GM21528 (cell line): ENCODE data around the gene CTU1.
"Not testable (repeated sequence)": the region's sequence is repeated elsewhere in the genome, so short reads cannot be mapped to it uniquely, and the experiment has no call there.

Source experiments
- ATAC-seq: cut with Tn5 transposase; IDR thresholded peaks from one replicate; pipeline ENCODE4 v1.9.1; 2021; ENCODE audit warnings: mild to moderate bottlenecking, moderate library complexity; ENCODE audit not compliant: unreplicated experiment, low FRiP score

CTU1 gene

DNA sequence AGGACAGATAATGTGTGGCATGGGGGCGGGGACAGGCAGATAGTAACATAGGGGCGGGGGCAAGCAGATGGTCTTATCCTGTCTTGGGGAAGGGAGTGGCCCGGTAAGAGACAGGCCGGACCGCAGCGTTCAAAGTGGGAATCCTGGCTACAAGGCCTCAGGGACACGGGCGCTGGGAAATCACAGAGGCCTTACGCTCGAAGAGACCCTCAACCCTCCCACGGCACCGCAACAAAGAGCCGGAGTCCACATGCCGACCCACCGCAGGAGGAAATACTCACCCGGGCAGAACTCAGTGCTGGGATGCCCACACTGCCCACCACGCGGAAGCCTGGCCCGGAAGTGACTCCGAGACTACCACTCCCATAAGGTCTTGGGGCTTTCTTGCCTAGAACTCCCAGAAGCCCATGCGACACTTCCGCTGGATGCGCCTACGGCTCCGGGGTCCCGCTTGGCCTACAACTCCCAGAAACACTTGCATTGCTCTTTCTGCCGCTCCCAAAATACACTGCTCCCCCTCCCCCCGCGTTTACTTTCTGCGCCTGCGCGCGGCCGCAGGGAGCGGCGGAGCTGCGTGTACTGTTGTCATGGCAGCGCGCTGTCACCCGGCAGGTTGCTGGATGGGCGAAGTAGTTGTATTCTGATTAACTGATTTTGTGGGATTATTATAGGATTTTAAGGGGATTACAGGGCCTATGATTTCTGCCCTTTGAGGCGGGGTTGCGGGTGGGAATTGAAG lies at the start of gene CTU1:
Gene CTU1 (minus strand): TSS at position 344 of the 739 bp plus-strand sequence. CDS start 3,840 bp downstream, outside the sequence.
- ATAC-seq = peak; percentile 90

DNA sequence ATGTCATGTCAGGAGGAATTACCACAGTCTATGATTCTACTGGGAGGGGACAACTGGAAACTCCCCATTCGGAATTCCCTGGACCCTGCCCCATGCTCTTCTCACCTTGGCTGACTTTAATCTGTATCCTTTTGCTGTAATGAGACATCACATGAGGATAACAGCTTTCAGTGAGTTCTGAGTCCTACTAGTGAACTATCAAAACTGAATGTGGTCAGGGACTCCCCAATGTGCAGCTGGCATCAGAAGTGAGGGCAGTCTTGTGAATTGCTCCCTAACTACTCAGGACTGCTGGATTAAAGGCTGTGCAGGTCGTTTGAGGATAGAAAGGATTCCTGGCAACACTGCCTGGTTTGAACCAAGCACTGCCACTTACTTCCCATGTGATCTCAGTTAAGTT lies 49.1 kb upstream of the CTU1 start:
- no peak for ATAC-seq

DNA sequence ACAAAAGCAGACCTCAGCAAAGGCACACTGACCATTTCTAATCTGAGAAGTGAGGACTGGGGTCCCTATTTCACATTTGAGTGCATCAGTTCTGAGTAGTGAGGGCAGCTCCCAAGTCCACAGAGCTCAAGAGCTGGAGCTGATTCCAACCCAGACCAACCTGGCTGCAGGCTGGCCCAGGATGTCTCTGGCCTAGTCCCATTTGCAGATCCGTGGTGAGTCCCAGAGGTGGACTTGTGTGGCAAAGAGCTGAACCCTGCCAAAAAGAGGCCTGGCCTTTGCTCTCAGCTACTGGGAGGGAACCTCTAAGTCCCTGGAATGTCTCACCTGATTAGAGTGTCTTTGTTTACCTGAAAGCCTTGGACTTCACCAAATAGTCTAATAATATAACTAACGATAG lies 48.5 kb upstream of the CTU1 start:
- no peak for ATAC-seq

DNA sequence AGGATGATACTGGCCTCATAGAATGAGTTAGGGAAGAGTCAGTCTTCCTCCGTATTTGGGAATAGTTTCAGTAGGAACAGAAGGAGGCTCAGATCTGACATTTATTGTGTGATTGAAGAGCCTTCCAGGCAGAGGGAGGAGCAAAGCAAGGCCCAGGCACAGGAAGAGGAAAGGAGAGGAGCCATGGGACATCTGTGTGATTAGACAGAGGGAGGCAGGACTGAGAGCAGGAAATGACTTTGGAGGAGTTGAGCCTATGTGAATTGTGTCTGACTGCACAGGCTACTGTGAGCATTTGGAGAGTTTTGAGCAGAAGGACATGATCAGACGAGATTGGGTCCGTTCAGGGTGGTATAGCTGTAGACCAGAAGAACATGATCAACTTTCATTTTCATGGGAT lies 42.4 kb upstream of the CTU1 start:
- no peak for ATAC-seq

DNA sequence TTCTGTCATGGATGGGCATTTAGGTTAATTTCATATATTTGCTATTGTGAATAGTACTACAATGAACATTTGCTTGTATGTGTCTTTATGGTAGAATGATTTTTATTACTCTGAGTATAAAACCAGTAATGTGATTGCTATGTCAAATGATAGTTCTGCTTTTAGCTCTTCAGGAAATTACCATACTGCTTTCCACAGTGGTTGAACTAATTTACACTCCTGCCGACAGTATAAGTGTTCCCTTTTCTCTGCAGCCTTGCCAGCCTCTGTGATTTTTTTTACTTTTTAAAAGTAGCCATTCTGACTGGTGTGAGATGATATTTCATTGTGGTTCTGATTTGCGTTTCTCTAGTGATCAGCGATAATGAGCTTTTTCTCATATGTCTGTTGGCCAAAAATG lies 40.4 kb upstream of the CTU1 start:
- no peak for ATAC-seq

DNA sequence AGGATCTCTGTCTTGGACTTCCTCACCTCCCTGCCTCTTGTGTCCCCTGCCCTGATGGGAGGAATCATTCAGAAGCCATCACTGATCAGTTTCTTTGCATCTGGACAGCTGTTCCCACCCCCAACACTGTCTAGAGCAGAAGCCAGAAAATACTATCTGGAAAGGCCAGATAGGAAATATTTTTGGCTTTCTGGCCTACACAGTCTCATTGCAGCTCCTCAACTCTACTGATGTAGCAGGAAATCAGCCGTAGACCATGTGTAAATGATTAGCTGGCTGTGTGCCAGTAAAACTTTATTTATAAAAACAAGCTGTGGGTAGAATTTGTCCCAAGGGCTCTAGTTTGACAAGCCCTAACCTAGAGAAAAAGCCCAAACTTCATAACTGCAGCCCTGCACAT lies 39.5 kb upstream of the CTU1 start:
- ATAC-seq = no peak

DNA sequence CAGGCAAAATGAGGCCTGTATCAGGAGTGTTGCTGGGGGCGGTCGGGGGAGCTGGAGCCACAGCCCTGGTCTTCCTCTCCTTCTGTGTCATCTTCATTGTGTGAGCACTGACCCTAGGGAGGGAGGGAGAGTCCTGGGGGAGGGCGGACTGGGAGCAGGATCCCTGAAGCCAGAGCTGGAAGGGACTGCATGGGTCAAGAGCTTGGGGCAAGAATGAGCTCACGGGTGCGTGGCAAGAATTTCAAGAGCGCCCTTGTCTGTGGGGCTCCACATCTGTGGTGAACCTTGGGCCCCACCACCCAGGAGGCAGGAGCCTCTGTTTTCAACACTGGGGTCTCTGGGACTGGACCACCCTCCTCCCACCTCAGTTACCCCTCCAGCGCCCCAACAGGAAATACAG lies 38.5 kb upstream of the CTU1 start:
- ATAC-seq = no peak

DNA sequence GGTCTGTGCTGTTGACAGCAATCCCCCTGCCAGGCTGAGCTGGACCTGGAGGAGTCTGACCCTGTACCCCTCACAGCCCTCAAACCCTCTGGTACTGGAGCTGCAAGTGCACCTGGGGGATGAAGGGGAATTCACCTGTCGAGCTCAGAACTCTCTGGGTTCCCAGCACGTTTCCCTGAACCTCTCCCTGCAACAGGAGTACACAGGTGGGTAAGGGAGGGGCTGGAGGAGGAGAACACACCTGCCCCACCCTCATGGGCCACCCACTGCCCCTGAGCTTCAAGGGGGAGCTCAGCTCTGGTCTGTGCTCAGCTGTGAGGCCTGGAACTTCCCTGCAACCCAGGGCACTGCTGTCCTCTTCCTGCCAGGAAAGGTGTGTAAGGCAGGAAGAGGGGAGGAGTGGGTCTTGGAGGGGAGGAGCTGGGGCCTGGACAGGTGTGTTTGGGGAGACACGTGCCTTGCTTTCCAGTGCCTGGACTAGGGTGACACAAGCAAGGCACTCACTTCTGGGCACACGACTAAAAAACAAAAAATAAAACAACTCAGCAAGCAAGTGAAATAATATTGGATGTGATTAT lies 37.8 kb upstream of the CTU1 start:
- ATAC-seq = no peak

DNA sequence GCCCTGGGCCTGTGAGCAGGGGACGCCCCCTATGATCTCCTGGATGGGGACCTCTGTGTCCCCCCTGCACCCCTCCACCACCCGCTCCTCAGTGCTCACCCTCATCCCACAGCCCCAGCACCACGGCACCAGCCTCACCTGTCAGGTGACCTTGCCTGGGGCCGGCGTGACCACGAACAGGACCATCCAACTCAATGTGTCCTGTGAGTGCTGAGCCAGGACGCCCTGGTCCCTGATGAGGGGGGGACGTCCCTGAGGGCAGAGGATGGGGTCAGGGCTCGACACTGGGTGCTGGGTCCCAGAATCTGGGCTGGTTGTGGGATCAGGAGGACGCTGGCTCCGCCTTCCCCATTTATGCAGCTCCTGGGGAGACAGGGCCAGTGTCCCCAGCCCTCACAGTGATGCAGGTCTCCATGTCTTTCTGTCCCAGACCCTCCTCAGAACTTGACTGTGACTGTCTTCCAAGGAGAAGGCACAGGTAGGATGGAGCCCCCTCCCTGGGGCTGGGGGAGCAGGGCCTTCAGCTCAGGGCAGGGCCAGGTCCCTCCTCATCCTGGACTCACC lies 36.4 kb upstream of the CTU1 start:
- no peak for ATAC-seq

DNA sequence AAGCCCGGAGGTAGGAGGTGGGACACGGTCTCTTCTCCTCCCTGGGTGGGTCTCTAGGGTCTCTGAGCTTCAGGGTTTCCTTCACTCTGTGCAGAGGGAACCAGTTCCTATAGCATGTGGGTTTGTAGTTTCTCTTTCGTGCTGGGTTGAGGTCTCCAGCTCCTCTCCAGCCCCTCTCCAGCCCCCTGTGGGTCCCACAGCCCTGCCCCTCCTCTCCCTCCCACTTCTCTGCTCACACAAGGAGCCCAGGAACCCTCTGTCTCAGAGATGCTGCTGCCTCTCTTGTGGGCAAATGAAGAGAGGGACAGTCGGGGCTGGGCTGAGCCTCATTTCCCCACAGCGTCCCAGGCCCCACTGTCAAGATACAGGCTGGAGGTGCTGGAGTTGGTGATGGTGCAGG lies 35.3 kb upstream of the CTU1 start:
- ATAC-seq = no peak

DNA sequence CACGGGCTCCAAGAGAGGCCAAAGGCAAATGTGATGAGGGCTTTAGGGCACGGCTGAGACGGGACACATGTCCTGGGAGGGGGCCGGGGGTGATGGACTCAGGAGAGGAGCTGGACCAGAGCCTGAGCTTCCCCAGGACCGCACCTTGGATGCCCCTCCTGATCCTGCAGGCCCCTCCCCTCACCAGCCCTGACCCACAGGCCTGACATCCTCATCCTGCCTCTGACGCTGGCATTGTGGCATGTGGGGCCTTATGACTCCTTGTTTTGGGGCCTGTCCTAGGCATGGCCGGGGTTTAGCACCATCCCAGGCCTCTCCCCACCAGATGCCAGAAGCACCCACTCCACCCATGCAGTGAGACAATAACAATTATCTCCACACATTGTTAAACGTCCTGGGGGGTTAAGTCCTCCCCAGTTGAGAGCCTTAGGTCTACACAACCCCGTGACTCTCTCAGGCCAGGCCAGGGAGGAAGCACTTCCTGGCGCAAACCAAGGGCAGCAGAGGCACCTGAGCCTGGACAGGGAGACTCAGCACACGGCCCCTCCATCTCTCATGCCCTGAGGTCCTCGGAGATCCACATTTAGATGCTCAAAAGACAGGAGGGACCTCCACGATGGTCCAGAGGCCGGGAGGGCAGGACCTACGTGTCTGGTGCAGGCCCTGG lies 34.7 kb upstream of the CTU1 start:
- ATAC-seq = not testable (repeated sequence)

DNA sequence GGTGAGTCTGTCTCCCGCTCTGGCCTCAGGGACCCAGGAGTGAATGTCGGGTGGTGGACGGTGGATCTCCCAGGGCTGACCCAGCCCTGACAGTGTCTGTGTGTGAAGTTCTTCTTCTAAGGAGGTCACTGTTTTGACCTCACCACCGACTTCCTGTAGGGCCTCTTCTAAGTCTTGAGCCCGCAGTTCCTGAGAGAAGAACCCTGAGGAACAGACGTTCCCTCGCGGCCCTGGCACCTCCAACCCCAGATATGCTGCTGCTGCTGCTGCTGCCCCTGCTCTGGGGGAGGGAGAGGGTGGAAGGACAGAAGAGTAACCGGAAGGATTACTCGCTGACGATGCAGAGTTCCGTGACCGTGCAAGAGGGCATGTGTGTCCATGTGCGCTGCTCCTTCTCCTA lies 33.9 kb upstream of the CTU1 start, which contains the start of gene SIGLEC7:
Gene SIGLEC7 (plus strand): TSS at position 183 of the 400 bp plus-strand sequence. CDS start 69 bp downstream, at position 252.
- ATAC-seq = no peak

DNA sequence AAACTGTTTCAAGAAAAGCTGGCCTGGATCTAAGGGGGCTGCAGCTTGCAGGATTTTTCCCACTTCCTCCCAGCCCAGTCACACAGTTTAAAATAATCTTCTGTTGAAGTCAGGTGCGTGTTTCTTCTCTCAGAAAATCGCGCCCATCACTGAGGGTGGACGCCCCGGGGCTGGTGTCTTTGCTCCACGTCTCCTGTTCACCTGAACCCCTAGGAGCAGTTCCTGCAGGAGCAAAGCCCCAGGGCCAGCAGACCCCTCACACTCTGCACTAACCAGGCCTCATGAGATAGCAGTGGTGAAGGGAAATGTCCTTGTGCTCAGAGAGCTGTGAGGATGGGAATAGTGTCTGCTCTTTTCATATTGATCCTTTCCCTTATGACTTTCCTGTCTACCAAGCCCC lies 33.0 kb upstream of the CTU1 start:
- ATAC-seq = no peak

DNA sequence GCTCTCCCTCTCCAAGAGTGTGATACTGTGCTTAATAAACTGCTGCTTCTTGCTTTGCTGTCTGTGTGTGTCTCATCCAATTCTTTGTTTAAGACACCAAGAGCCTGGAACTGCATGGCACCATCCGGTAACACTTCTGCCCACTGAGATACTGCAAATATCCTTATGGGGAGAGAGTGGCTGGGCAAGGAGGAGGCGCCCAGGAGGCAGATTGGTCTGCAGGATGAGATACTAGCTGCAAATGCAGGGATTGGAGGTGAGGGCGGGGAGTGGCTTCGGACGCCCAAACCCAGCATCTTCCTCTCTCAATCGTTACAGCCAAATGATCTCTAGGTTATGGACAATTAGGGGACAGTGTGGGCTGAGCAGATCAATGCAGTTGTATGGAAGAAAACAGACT lies 32.2 kb upstream of the CTU1 start:
- ATAC-seq = no peak

DNA sequence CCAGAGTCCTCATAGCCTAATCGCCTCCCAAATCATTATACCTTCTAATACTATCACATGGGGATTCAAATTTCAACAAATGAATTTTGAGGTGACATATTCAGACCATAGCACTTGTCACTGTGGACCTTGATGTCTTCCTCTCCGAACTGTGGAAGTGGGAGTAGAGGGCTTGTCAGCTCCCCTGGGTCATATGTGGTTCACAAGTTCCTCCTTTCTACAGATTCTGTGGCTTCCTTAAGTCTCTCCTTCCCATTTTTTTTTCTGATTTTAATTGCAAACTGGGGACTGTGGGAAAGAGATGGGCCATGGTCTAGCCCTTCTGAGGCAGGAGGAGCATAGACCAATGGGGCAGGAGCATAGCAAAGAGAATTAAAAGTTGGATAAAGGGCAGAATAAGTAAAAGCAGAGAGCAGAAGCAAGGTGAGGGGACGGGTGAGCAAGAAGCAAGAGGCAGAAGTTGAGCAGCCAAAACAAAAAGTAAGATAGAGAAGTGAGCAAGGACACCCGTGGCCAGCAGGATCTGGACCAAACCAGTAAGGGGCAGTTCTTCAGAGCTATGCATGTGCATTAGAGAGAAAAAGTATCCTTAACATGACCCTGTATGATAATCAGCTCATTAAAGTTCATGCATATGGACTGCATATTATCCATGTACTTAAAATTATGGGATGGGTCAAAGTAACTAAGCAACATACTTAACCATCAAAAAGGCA lies 31.2 kb upstream of the CTU1 start:
- no peak for ATAC-seq

DNA sequence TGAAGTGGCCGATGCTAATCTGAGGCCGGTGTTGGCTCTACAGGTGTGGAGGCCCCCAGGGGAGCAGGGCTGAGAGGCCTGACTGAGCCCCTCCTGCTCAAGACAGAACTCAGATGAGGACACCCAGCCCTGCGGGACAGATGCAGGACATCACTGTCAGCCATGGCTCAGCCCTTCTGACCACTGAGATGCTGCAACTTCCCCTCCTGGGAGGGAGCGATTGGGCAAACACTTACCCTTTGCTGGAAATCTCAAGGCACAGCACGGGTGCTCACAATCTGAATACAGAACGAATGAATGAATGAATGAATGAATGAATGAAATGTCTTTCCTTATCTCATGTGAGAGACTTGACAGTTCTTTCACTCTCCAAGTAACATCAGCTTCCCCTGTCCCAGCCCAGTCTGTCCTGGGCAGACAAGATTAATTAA lies 30.4 kb upstream of the CTU1 start:
- ATAC-seq = no peak

DNA sequence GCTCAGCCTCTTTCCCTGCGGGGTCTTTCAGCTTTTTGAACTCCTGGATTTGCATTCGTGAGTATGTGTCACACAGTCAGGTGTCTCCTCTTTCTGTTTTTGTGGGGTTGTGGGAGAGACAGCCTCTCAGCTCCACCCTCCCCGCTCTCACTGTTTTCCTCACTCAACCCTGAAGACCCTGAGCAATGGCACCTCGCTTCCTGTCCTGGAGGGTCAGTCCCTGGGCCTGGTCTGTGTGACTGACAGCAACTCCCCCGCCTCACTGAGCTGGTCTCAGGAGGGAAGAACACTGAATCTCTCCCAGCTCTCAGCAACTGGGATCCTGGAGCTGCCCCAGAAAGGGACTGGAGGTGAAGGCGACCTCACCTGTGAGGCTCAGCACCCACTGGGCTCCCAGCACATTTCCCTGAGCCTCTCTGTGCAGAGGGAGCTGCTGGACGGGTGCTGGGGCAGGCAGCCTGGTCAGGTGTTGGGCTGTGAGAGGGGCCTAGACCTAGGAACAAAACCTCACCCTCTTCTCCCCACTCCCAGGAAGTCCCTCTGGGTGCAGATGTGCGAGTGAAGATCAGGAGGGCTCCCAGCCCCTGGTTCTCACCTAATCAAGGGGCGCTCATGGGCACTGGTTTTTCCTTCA lies 29.7 kb upstream of the CTU1 start:
- no peak for ATAC-seq

DNA sequence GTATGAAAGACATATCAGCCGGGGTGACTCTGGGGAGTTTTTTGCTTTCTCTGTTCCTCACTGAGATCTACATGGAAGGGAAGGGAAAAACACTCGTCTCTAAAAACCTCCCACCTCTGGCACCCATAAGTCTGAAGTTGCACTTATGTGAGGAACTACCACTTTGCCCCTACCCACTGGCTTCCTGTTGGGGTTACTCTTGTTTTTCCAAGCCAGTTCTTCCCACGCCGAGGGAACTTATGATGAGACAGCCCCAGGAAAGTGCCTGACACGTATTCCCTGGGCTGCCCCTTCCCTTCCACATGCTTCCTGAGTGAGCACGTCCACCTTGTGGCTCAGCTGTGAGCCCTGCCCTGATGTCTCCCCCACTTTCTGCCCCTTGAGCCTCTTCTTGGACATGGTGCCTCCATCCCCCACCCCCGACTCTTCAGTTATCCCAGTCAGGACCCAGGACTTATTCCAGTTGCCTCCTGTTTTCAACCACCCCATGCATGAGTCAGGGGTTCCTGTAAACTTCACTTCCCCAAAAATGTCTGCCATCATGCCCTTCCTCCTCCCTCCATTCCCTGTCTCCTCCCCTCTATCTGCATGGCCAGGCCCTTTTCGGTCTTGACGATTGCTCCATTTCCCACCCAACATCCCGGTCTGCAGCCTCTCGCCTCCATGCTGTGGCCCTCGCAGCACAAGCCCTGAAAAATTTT lies 28.8 kb upstream of the CTU1 start:
- no peak for ATAC-seq

DNA sequence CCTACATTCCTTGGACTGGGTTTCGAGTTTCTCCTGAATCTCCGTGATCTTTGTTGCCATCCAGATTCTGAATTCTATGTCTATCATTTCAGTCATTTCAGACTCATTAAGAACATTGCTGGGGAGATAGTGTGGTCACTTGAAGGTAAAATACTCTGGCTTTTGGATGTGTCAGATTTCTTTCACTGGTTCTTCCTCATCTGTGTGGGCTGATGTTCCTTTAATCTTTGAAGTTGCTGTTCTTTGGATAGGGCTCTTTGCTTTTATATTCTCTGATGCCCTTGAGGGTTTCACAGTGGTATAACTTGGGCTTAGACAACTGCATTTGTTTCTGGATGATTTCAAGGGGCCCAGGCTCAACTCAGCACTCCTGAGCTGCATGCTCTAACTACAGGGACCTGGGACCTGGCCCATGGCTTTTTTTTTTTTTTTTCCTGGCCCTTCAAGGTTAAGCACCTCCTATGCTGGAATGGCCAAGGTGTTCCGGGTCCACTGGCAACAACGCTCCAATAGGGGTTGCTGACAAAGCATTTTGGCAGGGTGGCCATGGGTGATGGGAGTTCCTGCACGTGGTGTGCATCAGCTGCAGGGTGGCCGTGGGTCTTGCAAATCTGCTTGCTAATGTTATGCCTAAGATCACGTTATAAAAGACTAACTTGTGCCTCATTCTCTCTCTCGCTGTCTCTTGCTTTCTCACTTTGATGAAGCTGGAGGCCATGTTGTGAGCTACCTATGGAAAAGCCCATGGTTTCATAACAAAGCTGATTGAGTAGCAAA lies 28.0 kb upstream of the CTU1 start:
- no peak for ATAC-seq
